ENCODE results near the gene PITX2.

DNA sequence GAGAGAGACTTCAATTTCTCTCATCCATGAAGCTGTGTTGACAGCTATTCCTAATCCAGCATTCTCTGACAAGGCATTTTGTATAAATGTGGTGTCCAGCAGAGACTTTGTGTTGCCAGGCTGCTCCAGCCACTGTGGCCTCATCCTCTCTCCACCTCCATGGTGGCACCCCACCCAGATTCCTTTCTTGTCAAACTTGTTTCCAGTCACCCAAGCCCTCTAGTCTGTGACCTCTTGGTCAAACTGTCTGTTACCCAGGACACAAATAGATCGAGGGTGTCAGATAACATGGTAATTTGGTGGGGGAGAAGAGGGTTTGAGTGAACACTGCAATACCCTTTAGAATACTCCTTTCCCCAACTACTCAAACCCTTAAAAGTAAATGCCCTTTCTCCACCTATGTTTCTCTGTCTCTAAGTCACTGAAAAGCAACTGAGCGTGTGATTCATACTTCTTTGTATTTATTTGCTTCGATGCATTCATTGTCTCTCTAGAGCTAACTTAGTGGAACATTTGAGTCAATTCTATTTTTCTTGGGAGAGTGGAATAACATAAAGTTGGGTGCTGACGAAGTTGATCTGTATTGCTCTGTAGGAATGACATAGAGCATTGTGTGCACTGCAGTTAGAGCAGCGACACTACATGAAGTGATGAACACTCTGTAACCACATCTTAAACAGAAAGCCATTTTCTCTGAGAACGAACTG, 13.7 kb downstream of the PITX2 start:
- TF ChIP-seq FOXM1 (IDR thresholded peaks at IDR 0.05; ENCODE audit: borderline replicate concordance, low read depth) (no peak), MAX (IDR thresholded peaks at IDR 0.05) (no peak), NFIC (IDR thresholded peaks at IDR 0.05) (no peak), TCF12 (IDR thresholded peaks at IDR 0.05; ENCODE audit: low read depth) (no peak), TAF1 (IDR thresholded peaks at IDR 0.05; ENCODE audit: low read depth) (no peak), EP300 (IDR thresholded peaks at IDR 0.05; ENCODE audit: borderline replicate concordance) (no peak), EGR1 (IDR thresholded peaks at IDR 0.05) (no peak), YY1 (IDR thresholded peaks at IDR 0.05; ENCODE audit: low read depth) (no peak), RAD21 (IDR thresholded peaks at IDR 0.05; ENCODE audit: low read depth) (no peak), CEBPB (IDR thresholded peaks at IDR 0.05) (no peak), TEAD4 (IDR thresholded peaks at IDR 0.05) (no peak), CREB1 (IDR thresholded peaks at IDR 0.05; ENCODE audit: low read depth) (no peak)
- TF ChIP-seq, protein P1, sequence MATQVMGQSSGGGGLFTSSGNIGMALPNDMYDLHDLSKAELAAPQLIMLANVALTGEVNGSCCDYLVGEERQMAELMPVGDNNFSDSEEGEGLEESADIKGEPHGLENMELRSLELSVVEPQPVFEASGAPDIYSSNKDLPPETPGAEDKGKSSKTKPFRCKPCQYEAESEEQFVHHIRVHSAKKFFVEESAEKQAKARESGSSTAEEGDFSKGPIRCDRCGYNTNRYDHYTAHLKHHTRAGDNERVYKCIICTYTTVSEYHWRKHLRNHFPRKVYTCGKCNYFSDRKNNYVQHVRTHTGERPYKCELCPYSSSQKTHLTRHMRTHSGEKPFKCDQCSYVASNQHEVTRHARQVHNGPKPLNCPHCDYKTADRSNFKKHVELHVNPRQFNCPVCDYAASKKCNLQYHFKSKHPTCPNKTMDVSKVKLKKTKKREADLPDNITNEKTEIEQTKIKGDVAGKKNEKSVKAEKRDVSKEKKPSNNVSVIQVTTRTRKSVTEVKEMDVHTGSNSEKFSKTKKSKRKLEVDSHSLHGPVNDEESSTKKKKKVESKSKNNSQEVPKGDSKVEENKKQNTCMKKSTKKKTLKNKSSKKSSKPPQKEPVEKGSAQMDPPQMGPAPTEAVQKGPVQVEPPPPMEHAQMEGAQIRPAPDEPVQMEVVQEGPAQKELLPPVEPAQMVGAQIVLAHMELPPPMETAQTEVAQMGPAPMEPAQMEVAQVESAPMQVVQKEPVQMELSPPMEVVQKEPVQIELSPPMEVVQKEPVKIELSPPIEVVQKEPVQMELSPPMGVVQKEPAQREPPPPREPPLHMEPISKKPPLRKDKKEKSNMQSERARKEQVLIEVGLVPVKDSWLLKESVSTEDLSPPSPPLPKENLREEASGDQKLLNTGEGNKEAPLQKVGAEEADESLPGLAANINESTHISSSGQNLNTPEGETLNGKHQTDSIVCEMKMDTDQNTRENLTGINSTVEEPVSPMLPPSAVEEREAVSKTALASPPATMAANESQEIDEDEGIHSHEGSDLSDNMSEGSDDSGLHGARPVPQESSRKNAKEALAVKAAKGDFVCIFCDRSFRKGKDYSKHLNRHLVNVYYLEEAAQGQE (IDR thresholded peaks at IDR 0.05; ENCODE audit: low read depth) = no peak
- TF ChIP-seq, protein P2, sequence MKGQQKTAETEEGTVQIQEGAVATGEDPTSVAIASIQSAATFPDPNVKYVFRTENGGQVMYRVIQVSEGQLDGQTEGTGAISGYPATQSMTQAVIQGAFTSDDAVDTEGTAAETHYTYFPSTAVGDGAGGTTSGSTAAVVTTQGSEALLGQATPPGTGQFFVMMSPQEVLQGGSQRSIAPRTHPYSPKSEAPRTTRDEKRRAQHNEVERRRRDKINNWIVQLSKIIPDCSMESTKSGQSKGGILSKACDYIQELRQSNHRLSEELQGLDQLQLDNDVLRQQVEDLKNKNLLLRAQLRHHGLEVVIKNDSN (IDR thresholded peaks at IDR 0.05) = no peak

Data from Ishikawa (cell line).